ENCODE measurements around the gene FYN. TPM values are rescaled to one million over a fixed set of nuclear protein-coding genes. Genes with fewer than 3 reads are reported as not detected.

Gene FYN
- total RNA-seq, 4 donors from 2014 or later = 16.3 to 288 (median 52.2) TPM

DNA sequence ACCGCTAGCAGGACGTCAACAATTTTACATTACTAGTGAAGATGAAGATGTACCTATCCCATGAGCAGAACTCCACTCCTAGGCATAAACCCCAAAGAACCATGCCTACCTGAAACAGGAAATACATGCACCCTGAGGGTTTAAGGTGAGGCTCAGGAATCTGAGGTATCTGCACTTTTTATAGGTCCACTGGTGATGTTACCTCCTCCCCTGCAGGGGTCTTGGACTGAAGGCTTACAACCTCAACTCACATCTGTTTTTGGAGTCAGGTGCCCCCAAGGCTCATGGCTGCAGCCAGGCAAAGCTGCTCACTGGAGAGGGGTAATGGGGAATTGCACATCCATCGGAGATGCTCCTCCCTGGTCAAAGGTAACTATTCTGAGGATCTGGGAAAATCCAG is 135.1 kb downstream of the FYN start:
- TF ChIP-seq POLR2AphosphoS5 (IDR thresholded peaks at IDR 0.05) (no peak), EP300 (IDR thresholded peaks at IDR 0.05; ENCODE audit: low read depth) (no peak), POLR2A (IDR thresholded peaks at IDR 0.05) (no peak)
- TF ChIP-seq, protein P1, sequence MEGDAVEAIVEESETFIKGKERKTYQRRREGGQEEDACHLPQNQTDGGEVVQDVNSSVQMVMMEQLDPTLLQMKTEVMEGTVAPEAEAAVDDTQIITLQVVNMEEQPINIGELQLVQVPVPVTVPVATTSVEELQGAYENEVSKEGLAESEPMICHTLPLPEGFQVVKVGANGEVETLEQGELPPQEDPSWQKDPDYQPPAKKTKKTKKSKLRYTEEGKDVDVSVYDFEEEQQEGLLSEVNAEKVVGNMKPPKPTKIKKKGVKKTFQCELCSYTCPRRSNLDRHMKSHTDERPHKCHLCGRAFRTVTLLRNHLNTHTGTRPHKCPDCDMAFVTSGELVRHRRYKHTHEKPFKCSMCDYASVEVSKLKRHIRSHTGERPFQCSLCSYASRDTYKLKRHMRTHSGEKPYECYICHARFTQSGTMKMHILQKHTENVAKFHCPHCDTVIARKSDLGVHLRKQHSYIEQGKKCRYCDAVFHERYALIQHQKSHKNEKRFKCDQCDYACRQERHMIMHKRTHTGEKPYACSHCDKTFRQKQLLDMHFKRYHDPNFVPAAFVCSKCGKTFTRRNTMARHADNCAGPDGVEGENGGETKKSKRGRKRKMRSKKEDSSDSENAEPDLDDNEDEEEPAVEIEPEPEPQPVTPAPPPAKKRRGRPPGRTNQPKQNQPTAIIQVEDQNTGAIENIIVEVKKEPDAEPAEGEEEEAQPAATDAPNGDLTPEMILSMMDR (IDR thresholded peaks at IDR 0.05) = no peak
- in situ Hi-C loops (cut with MboI; ENCODE audit: low pct_ligation_motif_present in 1 of 4, low pct_unique_long_range_greater_than_20kb in 1 of 4, low sequenced_read_pairs in 3 of 4) = loop anchor here in 1 of 4 donors (25.0 kb wide), 1 partner anchor 424 kb away; no protein-coding TSS in a partner anchor
- no peaks in the 10 kb centered on the region for H3K9me3 ChIP-seq
- H3K36me3 ChIP-seq = no peaks in the 10 kb centered on the region
- no peaks in the 10 kb centered on the region for H3K27me3 ChIP-seq
- H3K27ac ChIP-seq = no peak overlapping the region
- peaks cover 0 to 23% (median 7%) of the 10 kb centered on the region in 4 donors for H3K4me1 ChIP-seq
- no peak overlapping the region for H3K4me3 ChIP-seq
- intact Hi-C loops (cut with DNase I; ENCODE audit: low total_unique reads) = no loop called here
- 88 to 93% methylated on average over 2 to 3 of the region's 3 CpGs for WGBS, 2 donors (ENCODE audit: low coverage in 1 of 2)
- DNase-seq = no peak

DNA sequence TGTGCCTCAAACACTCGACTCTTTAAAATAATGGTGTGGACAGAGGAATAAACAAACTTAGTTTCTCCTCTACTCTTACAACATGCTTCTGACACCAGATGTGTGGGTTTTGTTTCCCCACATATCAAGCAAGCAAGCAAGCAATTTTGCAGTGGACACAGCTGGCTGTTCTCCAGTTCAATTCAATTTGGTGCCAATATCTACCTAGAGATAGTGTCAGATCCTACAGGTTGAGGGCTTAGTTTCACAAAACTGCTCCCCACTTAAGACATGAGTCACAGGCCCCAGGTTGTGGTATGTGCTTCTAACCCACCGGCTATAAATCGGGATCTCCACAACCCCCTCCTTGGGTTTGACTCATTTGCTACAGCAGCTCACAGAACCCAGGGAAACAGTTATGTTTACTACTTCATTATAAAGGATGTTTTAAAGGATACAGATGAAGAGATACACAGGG is 136.2 kb downstream of the FYN start:
- no peak for TF ChIP-seq EP300 (IDR thresholded peaks at IDR 0.05; ENCODE audit: low read depth)
- no peak for TF ChIP-seq POLR2AphosphoS5 (IDR thresholded peaks at IDR 0.05)
- TF ChIP-seq POLR2A (IDR thresholded peaks at IDR 0.05) = no peak
- TF ChIP-seq, protein P1 (IDR thresholded peaks at IDR 0.05) = no peak
- Histone ChIP-seq H3K36me3 (no peaks in the 10 kb centered on the region), H3K4me3 (no peak overlapping the region), H3K4me1 (peaks cover 0 to 23% (median 7%) of the 10 kb centered on the region in 4 donors), H3K9me3 (no peaks in the 10 kb centered on the region), H3K27me3 (no peaks in the 10 kb centered on the region), H3K27ac (peak overlapping the region in 1 of 4 donors; percentile 1)
- WGBS, 2 donors (ENCODE audit: low coverage in 1 of 2) = 49 to 65% methylated on average over 3 of the region's 3 CpGs
- in situ Hi-C loops (cut with MboI; ENCODE audit: low pct_ligation_motif_present in 1 of 4, low pct_unique_long_range_greater_than_20kb in 1 of 4, low sequenced_read_pairs in 3 of 4) = loop anchor here in 1 of 4 donors (25.0 kb wide), 1 partner anchor 425 kb away; no protein-coding TSS in a partner anchor
- intact Hi-C loops (cut with DNase I; ENCODE audit: low total_unique reads) = no loop called here
- DNase-seq = no peak

DNA sequence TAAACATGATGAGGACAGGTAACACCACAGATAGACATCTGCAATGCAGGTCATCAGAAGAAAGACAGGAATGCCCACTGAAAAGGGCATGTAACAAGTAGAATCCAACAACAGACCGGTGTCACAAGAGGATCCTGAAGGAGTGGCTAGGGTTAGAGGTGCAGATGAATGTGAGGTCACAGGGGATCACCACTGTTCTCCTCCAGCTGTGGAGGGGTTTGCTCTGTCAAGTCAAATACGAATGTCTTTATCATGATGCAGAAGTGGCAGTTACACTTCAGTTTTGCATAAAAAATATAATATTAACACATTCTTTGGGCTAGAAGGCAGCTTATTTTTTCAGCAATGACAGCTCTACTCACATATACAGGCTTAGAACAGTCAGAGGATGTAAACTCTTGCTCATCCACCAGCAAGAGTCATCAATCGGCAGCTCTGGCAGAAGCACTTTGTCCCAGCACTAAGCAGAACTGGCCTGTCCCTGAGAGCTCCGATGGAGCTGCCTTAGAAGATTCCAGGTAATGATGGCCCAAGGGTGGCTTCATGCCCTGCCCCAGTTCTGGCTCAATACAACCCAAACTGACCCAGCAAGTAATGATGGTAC is 137.1 kb downstream of the FYN start:
- Histone ChIP-seq H3K4me1 (peaks cover 0 to 27% (median 7%) of the 10 kb centered on the region in 4 donors), H3K27me3 (no peaks in the 10 kb centered on the region), H3K9me3 (no peaks in the 10 kb centered on the region), H3K4me3 (no peak overlapping the region), H3K36me3 (no peaks in the 10 kb centered on the region), H3K27ac (no peak overlapping the region)
- TF ChIP-seq POLR2AphosphoS5 (IDR thresholded peaks at IDR 0.05) = no peak
- no peak for TF ChIP-seq EP300 (IDR thresholded peaks at IDR 0.05; ENCODE audit: low read depth)
- TF ChIP-seq, protein P1 (IDR thresholded peaks at IDR 0.05) = no peak
- TF ChIP-seq POLR2A (IDR thresholded peaks at IDR 0.05) = no peak
- in situ Hi-C loops (cut with MboI; ENCODE audit: low pct_ligation_motif_present in 1 of 4, low pct_unique_long_range_greater_than_20kb in 1 of 4, low sequenced_read_pairs in 3 of 4) (loop anchor here in 1 of 4 donors (25.0 kb wide), 1 partner anchor 426 kb away; no protein-coding TSS in a partner anchor), intact Hi-C loops (cut with DNase I; ENCODE audit: low total_unique reads) (no loop called here)
- DNase-seq = no peak
- WGBS, 2 donors (ENCODE audit: low coverage in 1 of 2) = 91 to 93% methylated on average over 2 to 4 of the region's 4 CpGs

DNA sequence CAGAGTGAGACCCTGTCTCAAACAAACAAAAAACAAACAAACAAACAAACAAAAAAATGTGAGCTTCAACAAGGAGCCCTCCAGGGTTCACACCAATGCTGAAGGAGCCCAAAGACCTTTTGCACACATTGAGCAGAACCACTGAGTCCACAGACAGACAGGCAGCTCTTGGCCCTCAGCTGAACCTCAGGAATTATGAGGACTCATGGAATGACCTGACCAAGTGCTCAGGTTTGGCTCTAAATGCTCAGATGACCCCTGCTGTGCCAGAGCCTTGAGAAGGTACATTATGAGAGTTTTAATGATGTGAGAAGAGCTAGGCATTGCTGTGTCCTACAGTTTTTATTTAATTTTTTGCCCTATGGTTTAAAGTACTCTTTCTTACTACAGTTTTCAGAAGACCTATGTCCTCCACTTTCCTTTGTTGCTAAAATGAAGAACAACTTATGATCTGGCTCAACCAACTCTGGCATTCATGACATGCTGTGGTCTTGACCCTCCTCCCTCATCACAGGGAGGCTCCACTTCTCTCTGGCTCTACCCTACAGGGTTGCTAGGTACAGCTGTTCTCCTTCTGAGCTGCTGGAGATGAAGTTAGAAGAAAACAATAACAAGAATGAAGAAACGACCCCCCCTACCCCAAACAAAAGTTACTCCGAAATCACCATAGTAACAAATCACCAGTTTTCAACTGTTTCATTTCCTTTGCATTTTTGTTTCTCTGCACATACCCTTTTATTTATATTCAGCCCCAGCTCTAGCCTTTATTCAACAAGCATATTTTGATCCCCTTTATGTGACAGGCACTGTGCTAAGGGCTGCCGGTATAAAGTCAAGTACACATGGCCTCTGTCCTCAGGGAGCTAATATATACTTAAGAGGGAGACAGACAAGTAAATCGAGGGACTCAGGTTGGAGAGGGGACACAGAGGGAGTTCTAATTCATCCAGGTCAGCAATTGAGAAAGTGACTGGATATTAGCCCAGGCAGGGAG is 138.9 kb downstream of the FYN start:
- 66 to 72% methylated on average over 3 to 4 of the region's 4 CpGs for whole genome bisulfite sequencing, 2 donors (ENCODE audit: low coverage in 1 of 2)
- H3K4me1 ChIP-seq = peaks cover 0 to 27% (median 7%) of the 10 kb centered on the region in 4 donors
- in situ Hi-C loops (cut with MboI; ENCODE audit: low pct_ligation_motif_present in 1 of 4, low pct_unique_long_range_greater_than_20kb in 1 of 4, low sequenced_read_pairs in 3 of 4) = loop anchor here in 1 of 4 donors (25.0 kb wide), 1 partner anchor 428 kb away; no protein-coding TSS in a partner anchor

More for the DNA sequence above, 138.9 kb downstream of the FYN start:
- no peaks in the 10 kb centered on the region for H3K27me3 ChIP-seq
- H3K4me3 ChIP-seq = no peak overlapping the region
- no peaks in the 10 kb centered on the region for H3K36me3 ChIP-seq
- no peak for DNase-seq
- peak overlapping the region in 1 of 4 donors; percentile 2 for H3K27ac ChIP-seq
- intact Hi-C loops (cut with DNase I; ENCODE audit: low total_unique reads) = no loop called here
- TF ChIP-seq, protein P1 (IDR thresholded peaks at IDR 0.05) = no peak
- TF ChIP-seq EP300 (IDR thresholded peaks at IDR 0.05; ENCODE audit: low read depth) (no peak), POLR2AphosphoS5 (IDR thresholded peaks at IDR 0.05) (no peak), POLR2A (IDR thresholded peaks at IDR 0.05) (no peak)
- no peaks in the 10 kb centered on the region for H3K9me3 ChIP-seq

Data from transverse colon (tissue), 4 donors.